Eye (tissue), 1 donor: ENCODE results near the gene KCNQ1.

ENCODE experiments used
- DNase-seq: peaks from one replicate; pipeline ENCODE4 v3.0.0-alpha.2; 2015

Gene KCNQ1

DNA sequence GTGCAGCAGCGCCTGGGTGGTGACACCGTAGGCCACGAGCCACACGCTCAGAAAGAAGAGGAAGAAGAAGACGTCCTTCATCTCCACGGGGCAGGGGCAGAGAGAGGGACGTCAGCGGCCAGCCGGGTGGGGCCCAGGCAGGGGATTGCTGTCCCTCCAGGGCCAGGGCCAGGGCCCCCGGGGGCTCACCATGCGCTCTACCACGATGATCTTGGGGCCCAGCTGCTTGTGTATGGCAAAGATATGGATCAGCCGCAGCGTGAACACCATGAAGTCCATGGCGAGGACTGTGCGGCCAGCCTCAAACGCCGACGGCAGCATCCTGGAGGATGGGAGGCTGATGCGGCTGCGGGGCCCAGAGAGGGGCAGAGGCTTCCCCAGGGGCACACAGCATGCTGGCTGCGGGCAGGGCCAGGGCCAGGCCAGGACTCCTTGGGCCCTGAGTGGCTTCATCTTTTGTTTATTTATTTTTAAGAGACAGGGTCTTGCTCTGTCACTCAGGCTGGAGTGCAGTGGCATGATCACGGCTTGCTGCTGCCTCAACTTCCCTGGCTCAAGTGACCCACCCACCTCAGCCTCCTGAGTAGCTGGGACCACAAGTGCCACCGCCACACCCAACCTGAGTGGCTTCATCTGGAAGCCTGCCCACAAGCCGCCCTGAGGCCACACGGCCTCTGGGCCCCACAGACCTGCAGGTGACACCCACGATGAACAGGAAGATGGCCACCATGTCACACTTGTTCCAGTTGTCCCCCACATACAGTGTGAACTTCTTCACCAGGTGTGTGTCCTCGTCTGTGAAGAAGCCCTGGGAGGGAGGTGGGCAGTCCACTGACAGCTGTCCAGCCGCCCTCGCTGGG is 33.1 kb upstream of the KCNQ1 start:
- DNase-seq, result no peak

DNA sequence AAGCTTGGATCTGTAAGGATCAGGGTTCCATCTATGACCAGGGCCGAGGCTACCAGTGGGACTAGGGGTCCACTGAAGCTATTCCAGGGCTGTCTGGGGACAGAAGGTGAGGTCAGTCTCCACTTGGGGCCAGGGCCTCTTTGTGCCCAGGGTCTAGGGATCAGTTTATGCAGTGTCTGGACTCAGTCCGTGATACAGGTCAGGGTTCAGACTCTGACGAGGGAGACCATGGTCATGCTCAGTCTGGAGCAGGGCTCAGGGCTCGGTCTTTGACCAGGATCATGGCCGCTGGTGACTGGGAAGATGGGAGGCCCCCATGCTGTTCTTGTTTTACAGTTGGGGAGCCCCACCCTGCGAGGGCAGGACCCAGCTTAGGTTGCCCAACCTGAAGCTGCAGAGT is 32.5 kb upstream of the KCNQ1 start:
- DNase-seq, result no peak

DNA sequence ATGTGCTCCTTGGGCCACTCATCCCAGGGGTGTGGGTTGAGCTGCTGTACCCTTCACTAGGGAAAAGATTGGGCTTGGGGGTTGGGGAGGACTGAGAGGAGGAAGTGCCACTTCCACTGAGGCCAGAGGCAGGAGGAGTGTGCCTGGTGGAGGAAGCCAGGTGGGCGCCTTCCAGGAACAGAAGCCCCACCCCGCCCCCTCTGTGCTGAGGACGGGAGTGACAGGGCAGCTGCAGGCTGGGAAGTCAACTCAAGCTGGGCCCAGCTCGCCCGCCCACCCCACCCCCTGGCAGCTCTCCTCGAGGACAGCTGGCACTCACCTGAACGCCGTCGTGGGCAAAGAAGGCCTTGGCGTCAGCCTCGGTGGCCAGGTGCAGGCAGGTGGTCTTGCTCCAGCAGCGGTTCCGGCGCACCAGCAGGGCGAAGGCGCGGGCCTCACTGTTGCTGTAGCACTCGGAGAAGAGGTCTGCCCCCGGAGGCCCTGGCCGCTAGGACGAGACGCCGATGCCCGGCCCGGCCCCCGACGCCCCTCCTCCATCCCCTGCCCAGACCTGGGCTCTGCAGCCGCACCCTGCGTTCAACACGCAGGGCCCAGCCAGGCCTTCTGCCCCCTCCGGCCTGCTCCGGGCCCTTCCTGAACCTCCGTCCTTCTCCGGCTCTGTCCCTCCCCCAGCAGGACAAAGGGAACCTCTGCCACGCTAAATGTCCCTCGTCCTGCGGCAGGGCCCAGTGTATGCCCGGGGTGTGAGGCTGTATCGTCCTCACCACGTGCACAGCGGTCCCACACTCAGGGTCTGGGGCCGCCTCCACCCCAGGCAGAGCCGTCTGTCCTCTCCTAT is 30.8 kb upstream of the KCNQ1 start:
- DNase-seq, result no peak

DNA sequence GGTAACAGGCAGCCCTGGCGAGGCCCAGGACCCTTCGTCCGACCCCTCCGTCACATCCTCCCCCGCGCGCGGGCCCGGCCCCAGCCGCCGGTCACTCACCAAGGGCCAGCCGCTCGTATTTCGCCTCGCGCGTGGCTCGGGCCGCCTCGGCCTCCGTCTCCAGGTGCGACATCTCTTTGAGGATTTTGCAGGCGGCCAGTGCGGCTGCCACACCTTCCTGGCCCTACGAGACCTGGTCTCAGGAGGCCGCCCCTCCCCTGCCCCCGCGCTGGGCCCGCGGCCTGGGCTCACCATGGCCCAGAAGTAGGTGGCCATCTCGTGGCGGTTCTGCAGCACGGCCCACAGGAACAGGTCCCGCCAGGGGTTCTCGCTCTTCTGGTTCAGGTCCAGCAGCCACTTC is 30.2 kb upstream of the KCNQ1 start:
- no peak for DNase-seq

DNA sequence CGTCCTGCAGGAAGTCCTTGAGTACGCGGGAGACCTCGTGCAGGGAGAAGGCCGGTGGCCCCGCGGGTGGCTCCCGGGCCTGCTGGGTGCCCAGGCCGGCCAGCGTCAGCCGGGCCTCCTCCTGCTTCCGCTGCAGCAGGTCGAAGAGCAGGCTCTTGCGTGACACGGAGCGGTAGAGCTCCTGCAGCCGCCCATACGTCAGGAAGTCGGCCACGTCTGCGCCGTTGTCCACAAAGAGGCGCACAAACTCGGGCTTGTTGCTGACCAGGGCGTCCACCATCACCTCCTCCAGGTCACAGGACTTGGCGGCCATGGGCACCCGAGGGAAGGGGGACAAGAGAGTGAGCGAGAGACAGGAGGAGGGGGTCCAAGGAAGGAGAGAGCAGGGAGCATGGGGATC is 29.6 kb upstream of the KCNQ1 start:
- no peak for DNase-seq

DNA sequence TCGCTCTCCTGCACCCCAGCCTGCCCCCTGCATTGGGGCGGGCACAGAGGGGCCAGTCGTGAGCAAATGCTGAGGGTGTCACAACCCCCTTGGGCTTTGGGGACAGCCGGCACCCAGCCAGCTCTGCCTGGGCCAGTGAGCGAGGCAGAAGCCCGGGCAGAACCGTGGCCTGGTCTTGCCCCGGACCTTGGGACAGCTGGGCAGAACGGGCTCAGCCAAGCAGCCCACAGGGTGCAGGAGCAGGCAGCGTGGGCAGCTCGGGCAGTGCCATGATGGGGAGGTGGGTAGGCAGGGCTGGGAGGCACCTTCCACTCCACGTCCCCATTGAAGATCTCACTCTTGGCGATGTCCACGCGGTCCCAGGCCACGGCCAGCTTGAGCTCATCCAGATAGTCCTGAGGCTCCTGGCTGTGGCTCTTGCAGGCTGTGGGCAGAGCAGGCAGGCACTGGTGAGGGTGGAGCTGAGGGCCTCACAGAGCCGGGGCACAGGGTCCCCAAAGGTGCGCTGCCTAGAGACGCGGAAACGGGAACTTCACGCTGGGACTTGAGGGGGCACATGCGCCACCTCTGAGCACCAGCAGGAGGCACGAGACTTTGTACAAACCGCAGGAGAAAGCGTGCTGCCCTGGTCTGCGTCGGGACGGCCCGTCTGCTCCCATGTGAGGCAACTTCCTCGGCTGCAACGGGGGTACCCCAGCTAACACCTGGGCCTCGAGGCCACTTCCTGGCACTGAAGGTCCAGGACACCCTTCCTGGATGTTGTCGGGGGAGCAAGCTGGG is 29.0 kb upstream of the KCNQ1 start:
- DNase-seq, result no peak

DNA sequence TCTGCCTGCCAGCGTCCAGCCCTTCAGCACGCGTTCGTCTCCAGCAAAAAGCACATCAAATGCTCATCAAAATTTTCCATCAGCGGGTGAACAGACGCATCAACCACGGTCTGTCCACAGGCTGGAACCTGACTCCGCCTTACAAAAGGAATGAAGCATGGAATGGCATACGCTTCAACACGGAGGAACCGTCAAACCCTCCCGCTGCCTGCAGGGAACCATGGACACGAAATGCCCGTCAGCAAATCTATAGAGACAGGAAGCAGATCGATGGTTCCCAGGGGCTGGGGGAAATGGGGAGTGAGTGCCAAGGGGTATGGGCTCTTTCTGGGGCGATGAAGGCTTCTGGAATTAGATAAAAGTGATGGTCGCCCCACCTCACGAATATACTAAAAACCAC is 28.0 kb upstream of the KCNQ1 start:
- no peak for DNase-seq

DNA sequence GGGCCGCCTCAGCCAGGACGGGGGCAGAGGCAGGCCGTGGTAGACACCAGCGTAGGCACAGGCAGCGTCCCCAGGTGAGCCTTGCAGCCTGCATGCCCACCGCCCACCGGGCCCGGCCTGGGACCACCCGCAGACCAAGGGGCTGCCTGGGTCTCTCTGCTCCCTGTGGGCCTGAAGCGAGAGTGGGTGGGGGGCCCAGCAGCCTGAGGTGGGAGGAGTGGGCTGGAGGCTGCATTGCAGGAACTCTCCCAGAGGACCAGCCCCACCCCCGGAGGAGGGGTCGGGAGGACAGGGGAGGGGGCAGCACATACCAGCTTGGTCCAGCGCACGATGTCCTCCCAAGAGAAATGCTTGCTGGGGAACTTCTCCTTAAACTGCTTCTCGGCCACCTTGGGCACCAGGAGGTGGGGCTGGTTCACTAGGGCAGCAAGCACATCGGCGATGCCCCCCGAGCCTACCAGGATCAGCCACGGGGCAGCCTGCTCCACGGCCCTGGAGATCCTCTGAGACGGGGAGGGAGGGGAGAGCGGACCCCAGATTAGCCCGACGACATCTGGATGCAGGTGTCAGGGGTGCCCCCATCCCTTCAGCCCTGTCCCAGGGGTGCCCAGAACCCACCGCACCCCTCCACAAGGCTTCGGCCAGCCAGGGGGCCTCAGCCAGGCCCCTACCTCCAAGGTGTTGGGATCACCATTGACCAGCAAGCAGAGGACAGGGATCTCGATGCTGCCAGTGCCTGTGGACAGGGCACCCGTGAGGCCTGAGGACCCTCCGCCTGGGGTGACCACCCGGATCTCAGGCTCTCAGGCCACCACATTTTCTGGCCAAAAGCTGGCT is 26.7 kb upstream of the KCNQ1 start:
- DNase-seq, result no peak

DNA sequence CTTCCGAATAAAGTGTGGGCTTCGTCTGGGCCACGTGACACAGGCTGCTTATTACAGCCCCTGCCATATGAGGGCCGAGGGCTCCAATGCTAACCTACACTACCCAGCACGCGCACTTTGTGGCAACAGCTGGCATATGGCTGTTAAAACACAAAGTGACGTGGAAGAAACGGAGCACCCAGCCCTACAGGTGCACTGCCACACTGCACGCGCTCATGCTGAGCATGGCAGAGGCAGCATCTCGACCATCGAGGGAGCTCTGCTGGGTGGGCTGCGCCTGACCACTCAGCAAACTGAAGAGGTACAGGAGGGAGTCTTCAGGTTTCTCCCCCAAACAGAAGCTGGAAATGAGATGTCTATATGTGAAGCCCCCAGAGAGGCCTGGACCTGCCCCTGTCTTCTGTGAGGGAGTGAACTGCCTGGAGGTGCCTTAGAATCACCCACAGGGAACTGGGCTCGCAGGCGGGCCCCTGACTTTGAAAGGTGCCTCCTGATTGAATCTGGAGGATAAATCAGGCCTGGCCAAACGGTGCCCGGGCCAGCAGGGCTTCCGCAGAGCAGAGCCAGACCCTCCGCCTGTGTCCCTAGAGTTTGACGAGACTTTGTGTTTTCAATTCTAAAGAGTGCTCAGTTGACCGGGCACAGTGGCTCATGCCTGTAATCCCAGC is 26.0 kb upstream of the KCNQ1 start:
- no peak for DNase-seq

DNA sequence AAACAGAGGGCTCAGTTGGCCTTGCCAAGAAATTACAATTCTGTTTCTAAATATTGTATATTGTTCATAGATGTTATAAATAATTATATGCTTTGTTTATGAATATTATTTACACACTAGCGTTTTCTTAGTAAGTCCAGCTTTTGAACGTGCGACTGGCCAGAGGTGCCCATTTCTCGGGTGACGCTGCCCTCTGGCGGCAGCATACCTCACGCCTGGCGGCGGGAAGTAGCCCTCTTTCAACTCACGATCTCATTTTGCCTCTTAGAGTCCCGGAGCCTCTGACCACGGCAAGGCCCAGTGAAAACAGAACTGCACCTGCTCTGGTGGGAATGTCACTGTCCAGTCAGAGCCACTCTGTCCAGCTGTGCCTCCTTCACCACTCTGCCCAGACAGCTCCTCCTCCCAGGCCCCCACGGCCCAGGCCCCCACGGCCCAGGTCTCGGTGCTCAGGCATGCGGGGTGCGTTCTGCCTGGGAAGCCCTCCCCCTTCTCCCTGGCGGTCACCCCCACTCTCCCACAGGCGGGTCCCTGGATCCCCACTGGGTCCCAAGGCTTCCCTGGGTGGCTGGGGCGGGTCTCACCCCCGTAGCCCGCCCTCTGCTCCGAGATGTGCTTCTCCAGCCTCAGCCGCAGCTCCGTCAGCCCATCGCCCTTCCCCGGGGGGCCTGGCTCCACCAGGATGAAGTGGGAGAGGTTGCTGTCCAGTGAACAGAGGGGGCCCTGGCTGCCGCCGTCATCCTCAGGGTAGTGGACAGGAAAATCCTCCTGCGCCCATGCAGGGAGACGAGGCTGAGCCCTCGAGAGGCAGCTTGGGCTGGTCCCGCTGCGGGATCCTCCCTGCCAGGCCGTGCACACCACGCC is 24.9 kb upstream of the KCNQ1 start:
- peak; percentile 92 for DNase-seq

DNA sequence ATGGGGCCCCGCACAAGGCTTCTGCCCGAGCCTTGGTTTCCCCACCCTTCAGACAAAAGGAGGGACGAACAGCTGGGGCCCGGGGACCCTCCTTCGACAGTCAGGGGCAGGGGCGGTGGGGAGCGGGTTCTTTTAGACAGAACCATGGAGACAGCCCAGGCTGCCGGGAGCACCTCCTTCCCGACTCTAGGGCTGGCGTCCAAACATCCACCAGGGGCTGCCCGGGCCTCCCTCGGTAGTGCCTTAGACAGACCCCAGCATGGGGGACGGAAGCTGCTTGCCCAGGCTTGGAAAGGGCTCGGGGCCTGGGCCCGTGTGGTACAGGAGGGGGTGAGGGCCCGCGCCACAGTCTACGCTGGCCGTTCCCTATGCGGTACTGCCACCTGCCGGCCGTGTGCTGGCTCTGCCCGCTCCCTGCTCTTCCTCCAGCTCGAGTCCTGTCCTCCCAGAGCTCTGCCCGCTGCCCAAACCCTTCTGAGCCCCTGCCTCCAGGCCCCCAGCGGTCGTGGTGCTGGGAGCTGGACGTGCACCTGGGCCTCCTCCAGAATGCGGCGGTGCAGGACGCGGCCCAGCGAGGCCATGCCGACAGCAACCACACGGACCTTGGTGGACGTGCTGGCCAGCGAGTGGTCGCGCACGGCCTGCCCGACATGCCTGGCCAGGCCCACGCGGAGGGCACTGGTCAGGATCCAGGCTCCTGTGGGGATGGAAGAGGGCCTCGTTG is 24.1 kb upstream of the KCNQ1 start:
- peak; percentile 94 for DNase-seq

DNA sequence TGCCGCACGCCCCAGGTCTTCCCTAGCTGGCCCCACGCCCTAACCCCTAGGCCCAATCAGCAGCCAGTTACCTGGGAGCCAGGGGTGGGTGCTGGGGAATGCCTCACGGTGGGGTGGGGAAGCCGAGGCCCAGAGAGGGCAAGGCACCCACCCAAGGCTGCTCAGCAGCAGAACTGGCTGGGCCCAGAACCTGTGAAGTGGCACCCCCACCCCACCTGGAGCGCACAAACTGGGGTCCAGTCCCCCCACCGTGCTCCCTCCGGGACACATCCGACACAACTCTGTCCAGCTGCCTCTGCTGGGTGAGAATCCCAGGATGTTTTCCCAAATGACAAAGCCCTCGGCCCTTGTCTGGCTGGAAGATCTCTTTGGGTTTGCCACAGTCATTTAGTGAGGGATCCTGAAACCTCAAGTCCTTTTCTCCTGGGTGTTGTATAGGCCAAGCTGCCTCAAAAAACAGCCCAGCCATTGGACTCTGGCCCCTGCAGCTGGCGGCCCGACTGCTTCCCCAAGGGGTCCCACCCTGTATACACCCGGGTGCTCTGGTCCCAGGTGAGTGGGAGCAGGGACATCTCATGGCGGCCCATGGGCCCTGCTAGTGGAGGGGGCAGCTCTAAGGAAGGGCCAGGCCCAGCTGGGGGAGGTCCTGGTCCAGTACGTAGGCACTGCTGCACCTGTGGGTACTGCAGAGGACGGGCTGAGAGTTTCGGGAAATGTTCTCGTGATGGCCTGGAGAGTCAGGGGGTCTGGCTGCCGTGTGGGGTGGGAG is 23.4 kb upstream of the KCNQ1 start:
- no peak for DNase-seq

DNA sequence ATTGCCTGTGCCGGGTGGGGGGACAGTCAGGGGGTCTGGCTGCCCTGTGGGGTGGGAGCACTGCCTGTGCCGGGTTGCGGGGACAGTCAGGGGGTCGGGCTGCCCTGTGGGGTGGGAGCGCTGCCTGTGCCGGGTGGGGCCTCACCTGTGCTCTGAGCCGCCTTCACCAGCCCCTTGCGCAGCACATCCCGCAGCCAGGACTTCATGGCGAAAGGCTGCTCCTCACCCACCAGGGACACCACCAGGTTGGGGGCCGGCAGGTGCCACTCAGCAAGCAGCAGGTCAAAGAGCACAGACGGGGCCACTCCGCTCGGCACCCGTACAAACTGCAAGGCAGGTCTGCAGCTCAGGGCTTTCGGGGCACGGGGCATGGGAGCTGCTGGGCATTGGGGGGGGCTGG is 22.8 kb upstream of the KCNQ1 start:
- DNase-seq, result no peak

DNA sequence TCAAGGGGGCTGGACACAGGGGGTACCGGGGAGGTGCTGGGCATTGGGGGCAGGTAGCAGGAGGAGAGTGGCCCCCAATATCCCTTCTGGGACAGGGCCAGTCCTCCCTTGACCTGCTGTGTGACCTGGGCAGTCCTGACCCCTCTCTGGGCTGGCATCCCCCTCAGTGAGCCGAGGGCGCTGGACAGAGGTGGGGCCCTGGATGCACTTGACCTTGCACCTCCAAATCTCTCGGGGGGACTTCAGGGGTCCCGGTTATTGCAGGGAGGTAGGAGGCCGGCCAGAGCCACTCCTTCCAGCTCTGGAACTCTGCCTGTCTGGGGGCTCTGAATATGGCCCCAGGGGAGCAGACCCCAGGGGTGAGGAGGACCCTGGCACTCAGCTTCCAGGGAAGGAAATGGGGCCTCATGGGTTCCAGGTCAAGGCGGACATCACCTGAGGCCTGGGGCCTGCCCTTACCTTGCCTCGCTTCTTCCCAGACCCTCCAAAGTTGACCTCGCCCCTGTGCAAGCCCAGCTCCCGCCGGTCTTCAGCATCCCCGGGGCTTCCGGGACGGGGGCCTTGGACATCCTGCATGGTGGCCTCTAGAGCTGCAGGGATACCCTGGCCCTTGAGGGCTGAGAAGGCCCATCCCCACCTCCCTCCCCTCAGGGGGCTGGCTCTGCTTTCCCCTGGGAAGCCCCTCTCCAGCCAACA is 22.2 kb upstream of the KCNQ1 start:
- DNase-seq, result no peak

DNA sequence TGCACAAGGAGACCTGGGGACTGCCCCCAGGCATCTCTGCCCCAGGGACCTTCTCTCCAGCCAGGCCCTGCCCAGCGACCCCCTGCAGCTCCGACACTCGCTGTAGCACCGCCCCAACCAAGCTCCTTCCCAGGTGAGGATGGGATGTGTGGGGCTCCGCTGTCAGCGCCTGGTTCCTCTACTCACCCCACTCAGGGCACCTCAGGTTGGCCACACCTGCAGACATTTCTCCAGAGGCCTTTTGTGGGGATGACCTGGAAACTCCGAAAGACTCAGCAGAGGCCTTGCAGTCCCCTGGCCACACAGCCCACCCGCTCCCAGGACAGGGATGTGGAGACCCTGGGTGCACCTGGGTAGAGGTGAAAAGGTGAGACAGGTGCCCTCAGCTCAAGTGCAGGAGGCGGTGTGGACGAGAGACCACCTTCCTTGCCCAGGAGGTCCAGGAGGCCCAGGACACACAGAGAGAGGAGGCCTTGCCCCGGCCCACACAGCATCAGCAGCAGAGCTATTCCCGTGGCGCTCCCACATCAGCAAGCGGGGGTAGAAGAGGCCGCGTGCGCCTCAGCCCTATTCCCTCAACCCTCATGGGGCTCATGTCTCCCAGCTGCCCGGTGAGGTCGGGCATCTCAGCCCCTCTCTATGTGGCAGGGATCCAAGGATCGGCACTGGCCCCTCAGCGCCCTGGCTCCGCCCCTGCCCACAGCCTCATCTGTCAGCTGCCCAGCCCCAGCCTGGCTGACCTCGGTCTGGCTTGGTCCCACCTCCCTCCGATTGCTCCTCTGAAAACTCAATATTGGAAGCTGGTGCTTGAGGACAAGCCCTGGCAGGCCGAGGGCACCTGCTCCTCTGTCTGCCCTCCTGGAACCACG is 21.4 kb upstream of the KCNQ1 start:
- no peak for DNase-seq

DNA sequence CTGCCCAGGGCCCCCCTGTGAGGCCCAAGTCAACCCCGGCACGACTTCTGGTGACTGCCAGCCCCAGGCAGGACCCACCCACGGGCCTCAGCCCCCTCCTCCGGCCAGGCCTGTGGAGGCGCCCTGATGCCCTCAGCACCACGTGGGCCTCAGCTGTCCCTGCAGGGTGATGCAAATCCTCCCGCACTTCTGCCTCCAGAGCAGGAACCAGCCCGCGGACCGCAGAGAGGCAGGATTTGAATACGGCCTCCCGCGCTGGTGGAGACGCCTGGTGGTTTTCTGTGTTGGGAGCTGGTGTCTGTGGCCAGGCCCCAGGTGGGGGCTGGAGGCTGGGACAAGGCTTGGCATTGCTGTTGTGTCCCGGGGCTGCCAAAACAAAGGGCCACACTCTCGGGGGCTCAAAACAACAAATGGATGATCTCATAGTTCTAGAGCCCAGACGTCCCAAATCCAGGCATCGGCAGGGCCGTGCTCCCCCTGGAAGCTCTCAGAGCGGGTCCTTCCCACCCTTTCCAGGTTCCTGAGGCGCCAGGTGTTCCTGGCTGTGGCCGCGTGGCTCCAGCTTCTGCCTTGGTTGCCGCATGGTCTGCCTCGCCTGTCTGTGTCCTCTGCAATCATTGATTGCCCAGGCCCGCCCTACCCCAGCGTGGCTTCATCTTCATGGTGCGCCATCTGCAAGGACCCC is 19.9 kb upstream of the KCNQ1 start:
- no peak for DNase-seq

DNA sequence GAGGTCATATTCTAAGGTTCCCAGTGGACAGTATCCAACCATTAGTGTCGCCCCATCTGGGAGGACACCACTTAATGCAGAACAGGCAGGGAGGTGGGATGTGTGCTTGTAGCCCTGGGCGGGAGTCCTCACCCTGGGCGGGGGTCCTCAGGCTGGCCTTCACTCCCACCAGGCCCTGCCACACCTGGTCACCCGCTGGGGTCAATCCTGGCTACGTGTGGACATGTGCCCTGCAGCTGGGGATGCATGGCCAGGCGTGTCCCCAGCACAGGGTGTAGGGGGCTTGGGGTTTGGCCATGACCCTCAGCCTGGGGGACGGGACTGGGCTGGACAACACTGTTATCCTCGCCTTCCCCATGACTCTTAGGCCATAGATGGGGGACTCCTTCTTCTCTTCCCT is 19.3 kb upstream of the KCNQ1 start:
- DNase-seq, result no peak
